ENCODE measurements around the gene EMC8. TPM values are rescaled to one million over a fixed set of nuclear protein-coding genes. Genes with fewer than 3 reads are reported as not detected.

Gene EMC8
- total RNA-seq, 6 experiments from 2014 or later: 9.2 to 22.4 (median 12.1) TPM

GRCh38 chr16:85781695-85782370 lies 17.5 kb downstream of the EMC8 start:
- Histone ChIP-seq H3K4me3 (no peak overlapping the region), H3K27ac (peak overlapping the region in 1 of 3 donors; percentile 38), H3K27me3 (no peaks in the 10 kb centered on the region), H3K9me3 (no peaks in the 10 kb centered on the region), H3K36me3 (peaks cover 0 to 28% (median 13%) of the 10 kb centered on the region in 4 donors), H3K4me1 (peaks cover 0 to 16% (median 3%) of the 10 kb centered on the region in 4 donors)
- no peak for TF ChIP-seq POLR2A (IDR thresholded peaks at IDR 0.05)
- TF ChIP-seq, protein P1, sequence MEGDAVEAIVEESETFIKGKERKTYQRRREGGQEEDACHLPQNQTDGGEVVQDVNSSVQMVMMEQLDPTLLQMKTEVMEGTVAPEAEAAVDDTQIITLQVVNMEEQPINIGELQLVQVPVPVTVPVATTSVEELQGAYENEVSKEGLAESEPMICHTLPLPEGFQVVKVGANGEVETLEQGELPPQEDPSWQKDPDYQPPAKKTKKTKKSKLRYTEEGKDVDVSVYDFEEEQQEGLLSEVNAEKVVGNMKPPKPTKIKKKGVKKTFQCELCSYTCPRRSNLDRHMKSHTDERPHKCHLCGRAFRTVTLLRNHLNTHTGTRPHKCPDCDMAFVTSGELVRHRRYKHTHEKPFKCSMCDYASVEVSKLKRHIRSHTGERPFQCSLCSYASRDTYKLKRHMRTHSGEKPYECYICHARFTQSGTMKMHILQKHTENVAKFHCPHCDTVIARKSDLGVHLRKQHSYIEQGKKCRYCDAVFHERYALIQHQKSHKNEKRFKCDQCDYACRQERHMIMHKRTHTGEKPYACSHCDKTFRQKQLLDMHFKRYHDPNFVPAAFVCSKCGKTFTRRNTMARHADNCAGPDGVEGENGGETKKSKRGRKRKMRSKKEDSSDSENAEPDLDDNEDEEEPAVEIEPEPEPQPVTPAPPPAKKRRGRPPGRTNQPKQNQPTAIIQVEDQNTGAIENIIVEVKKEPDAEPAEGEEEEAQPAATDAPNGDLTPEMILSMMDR (IDR thresholded peaks at IDR 0.05): no peak
- DNase-seq (peak; percentile 74 to 83 (median 82)), ATAC-seq (peak; percentile 86 to 89 (median 88))
- 46% methylated on average over 9 of the region's 16 CpGs for WGBS (ENCODE audit: insufficient coverage, low coverage, low lambda C conversion rate, missing lambda C conversion rate)
- intact Hi-C loops (cut with DNase I): no loop called here

GRCh38 chr16:85781156-85781555 lies 18.2 kb downstream of the EMC8 start:
- H3K9me3 ChIP-seq: no peaks in the 10 kb centered on the region
- intact Hi-C loops (cut with DNase I): no loop called here
- no peak for DNase-seq
- peaks cover 0 to 28% (median 13%) of the 10 kb centered on the region in 4 donors for H3K36me3 ChIP-seq
- no peak overlapping the region for H3K27ac ChIP-seq
- H3K4me1 ChIP-seq: peaks cover 0 to 16% (median 3%) of the 10 kb centered on the region in 4 donors
- 0% methylated on average over 1 of the region's 10 CpGs for WGBS (ENCODE audit: insufficient coverage, low coverage, low lambda C conversion rate, missing lambda C conversion rate)
- no peak overlapping the region for H3K4me3 ChIP-seq
- H3K27me3 ChIP-seq: no peaks in the 10 kb centered on the region
- ATAC-seq: no peak
- TF ChIP-seq, protein P1 (IDR thresholded peaks at IDR 0.05): no peak
- TF ChIP-seq POLR2A (IDR thresholded peaks at IDR 0.05): no peak

DNA sequence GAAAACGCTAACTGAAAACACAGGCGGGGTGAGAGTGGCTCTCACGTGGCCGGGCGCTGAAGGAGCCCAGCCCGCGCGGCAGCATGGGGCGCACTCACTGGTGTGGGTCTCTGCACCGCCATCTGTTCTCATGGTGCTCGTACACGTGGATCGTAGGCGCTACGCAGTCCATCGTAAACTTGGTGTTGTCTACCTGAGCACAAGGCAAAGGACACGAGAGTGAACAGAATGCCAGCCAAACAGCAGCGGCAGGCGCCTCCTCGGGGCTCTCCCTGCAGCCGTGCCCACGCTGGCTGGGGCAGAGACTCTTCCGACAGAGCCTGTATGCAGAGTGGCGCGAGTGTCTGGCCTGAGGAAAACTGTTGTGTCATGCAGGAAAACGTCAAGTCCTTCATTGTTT lies 19.1 kb downstream of the EMC8 start:
- intact Hi-C loops (cut with DNase I): no loop called here
- ATAC-seq (no peak), DNase-seq (no peak)
- no peaks in the 10 kb centered on the region for H3K27me3 ChIP-seq
- TF ChIP-seq, protein P1 (IDR thresholded peaks at IDR 0.05): no peak
- no peak for TF ChIP-seq POLR2A (IDR thresholded peaks at IDR 0.05)
- H3K36me3 ChIP-seq: peaks cover 0 to 28% (median 12%) of the 10 kb centered on the region in 4 donors
- H3K27ac ChIP-seq: no peak overlapping the region
- no peaks in the 10 kb centered on the region for H3K9me3 ChIP-seq
- peaks cover 0 to 16% (median 3%) of the 10 kb centered on the region in 4 donors for H3K4me1 ChIP-seq
- H3K4me3 ChIP-seq: no peak overlapping the region
- 91% methylated on average over 9 of the region's 26 CpGs for WGBS (ENCODE audit: insufficient coverage, low coverage, low lambda C conversion rate, missing lambda C conversion rate)

DNA sequence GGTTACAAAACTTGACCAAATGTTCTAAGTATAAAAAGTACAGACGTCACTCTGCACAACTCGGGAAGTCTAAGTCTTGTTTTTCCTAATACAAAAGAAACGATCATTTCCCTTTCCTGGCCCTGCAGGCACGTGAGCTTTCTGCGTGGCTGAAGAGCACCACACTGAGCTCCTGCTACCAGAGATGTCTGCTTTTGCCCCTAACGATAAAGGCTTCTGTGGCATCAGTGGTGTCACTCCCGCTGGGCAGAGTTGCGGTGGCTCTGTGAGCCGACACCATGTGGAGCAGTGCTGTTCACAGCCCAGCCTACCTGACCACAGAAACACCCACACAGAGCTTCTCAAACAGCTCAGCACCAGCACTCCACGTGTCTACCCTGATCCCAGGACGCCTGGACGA lies 20.5 kb downstream of the EMC8 start:
- Histone ChIP-seq H3K4me1 (peaks cover 0 to 16% (median 3%) of the 10 kb centered on the region in 4 donors), H3K27ac (no peak overlapping the region), H3K4me3 (no peak overlapping the region), H3K27me3 (no peaks in the 10 kb centered on the region), H3K36me3 (peaks cover 0 to 28% (median 12%) of the 10 kb centered on the region in 4 donors), H3K9me3 (no peaks in the 10 kb centered on the region)
- WGBS (ENCODE audit: insufficient coverage, low coverage, low lambda C conversion rate, missing lambda C conversion rate): 82% methylated on average over 9 of the region's 12 CpGs
- DNase-seq (no peak), ATAC-seq (peak in 2 of 4 donors; percentile 19 to 25)
- TF ChIP-seq, protein P1 (IDR thresholded peaks at IDR 0.05): no peak
- no peak for TF ChIP-seq POLR2A (IDR thresholded peaks at IDR 0.05)
- intact Hi-C loops (cut with DNase I): no loop called here

All from right lobe of liver (tissue), 6 donors.